ENCODE results near the gene MRPL53. TPM values are rescaled to one million over a fixed set of nuclear protein-coding genes. Genes with fewer than 3 reads are reported as not detected.

MRPL53 gene
- total and polyA plus RNA-seq, 2 of the 8 experiments (the other 6 are each of a cell fraction or from before 2014, with no cell fraction given), result 36.6 to 46.3 TPM

GRCh38 chr2:74505448-74506246 lies 33.2 kb upstream of the MRPL53 start:
- Histone ChIP-seq H3K9ac (replicated peaks in 1 of 4; ENCODE audit: extremely low read depth in 1 of 4, low read depth in 3 of 4, low read length in 3 of 4) (no peak overlapping the region), H4K5ac (ENCODE audit: insufficient read length, low read depth, low read length) (no peak overlapping the region), H3K79me1 (ENCODE audit: low read depth, low read length) (no peaks in the 10 kb centered on the region), H3K14ac (ENCODE audit: insufficient read length) (no peak overlapping the region), H2BK120ac (replicated peaks; ENCODE audit: low read depth, low read length) (no peak overlapping the region), H3K27me3 (replicated peaks in 1 of 4; ENCODE audit: control insufficient read depth in 3 of 4, extremely low read depth in 1 of 4, insufficient read depth in 3 of 4, low read length in 3 of 4) (peaks cover 51 to 80% (median 76%) of the 10 kb centered on the region in 4 experiments), H2AK5ac (ENCODE audit: low read depth, low read length) (no peak overlapping the region), H3K18ac (ENCODE audit: extremely low read depth, low read length) (no peak overlapping the region), H4K20me1 (replicated peaks in 1 of 2; ENCODE audit: control insufficient read depth in 1 of 2, insufficient read depth in 2 of 2, low read length in 2 of 2) (peaks cover 0 to 6% of the 10 kb centered on the region in 2 experiments), H3K79me2 (ENCODE audit: control insufficient read depth in 1 of 2, insufficient read depth in 2 of 2, low read length in 2 of 2) (peaks cover 0 to 3% of the 10 kb centered on the region in 2 experiments; a peak in 1 of 4 replicates), H3K27ac (ENCODE audit: low read depth, low read length) (no peak overlapping the region), H2AFZ (ENCODE audit: low read length) (no peak overlapping the region), H2BK5ac (ENCODE audit: low read depth, low read length) (no peak overlapping the region), H3K36me3 (ENCODE audit: control insufficient read depth in 2 of 4, insufficient read depth in 4 of 4, low read length in 3 of 4) (peaks cover 0 to 9% (median 4%) of the 10 kb centered on the region in 4 experiments; a peak in 6 of 8 replicates), H3K23me2 (ENCODE audit: low read depth, low read length) (peaks cover 26% of the 10 kb centered on the region), H3K4ac (replicated peaks; ENCODE audit: insufficient read length, low read depth, low read length) (no peak overlapping the region), H3K9me3 (ENCODE audit: insufficient read depth in 2 of 2, low read depth in 1 of 2, low read length in 1 of 2) (no peaks in the 10 kb centered on the region), H3K56ac (replicated peaks; ENCODE audit: insufficient read length, low read depth, low read length) (no peak overlapping the region), H3K23ac (ENCODE audit: insufficient read length) (no peak overlapping the region), H4K8ac (ENCODE audit: extremely low read depth, insufficient read depth, low read length) (no peak overlapping the region), H2BK15ac (ENCODE audit: low read length) (no peak overlapping the region), H2BK20ac (ENCODE audit: low read length) (no peak overlapping the region), H3K4me3 (ENCODE audit: extremely low read depth in 1 of 4, insufficient read depth in 2 of 4, low read depth in 3 of 4, low read length in 4 of 4) (no peak overlapping the region), H2BK12ac (ENCODE audit: low read depth, low read length) (no peak overlapping the region), H4K91ac (replicated peaks; ENCODE audit: insufficient read length, low read length) (no peak overlapping the region), H3K4me1 (replicated peaks in 1 of 4; ENCODE audit: control insufficient read depth in 3 of 4, insufficient read depth in 4 of 4, low read length in 3 of 4) (peaks cover 7 to 37% (median 30%) of the 10 kb centered on the region in 4 experiments), H3K4me2 (ENCODE audit: insufficient read depth in 1 of 2, low read depth in 2 of 2, low read length in 2 of 2) (no peak overlapping the region; a peak in 1 of 4 replicates)
- no peak for FAIRE-seq
- ChIA-PET CTCF (ENCODE audit: partially characterized antibody) (interaction anchor here (1.0 to 3.5 kb wide), 9 partner anchors 8 to 82 kb away, joined by 3 to 20 read pairs (median 6); partner anchors contain the start of genes DQX1, LOXL3 and TLX2), POLR2A (ENCODE audit: partially characterized antibody) (interaction anchor here (1.2 to 3.9 kb wide), 5 partner anchors 10 to 69 kb away, joined by 4 to 17 read pairs (median 11); partner anchors contain the start of genes DQX1 and WBP1)
- WGBS, 2 experiments (ENCODE audit: extremely low coverage in 1 of 2, insufficient coverage in 1 of 2, insufficient read length in 1 of 2, insufficient replicate concordance in 2 of 2, low coverage in 1 of 2, low lambda C conversion rate in 2 of 2, missing lambda C conversion rate in 1 of 2), result 93% methylated on average over 14 of the region's 14 CpGs; no CpG with 5 or more reads in 1 of the 2 experiments
- DNase-seq (ENCODE audit: low read depth in 1 of 2, low spot score in 2 of 2), result no peak
- no peak for TF ChIP-seq USF2 (IDR thresholded peaks at IDR 0.05; ENCODE audit: low read length)
- no peak for TF ChIP-seq EZH2 (IDR thresholded peaks at IDR 0.05; ENCODE audit: low read depth, low read length, severe bottlenecking)
- TF ChIP-seq ASH2L (IDR thresholded peaks at IDR 0.05; ENCODE audit: low read length), result no peak
- no peak for TF ChIP-seq POLR2AphosphoS5 (IDR thresholded peaks at IDR 0.05; ENCODE audit: low read depth, low read length)
- TF ChIP-seq SP2 (IDR thresholded peaks at IDR 0.05; ENCODE audit: low read length), result no peak
- TF ChIP-seq CEBPB (IDR thresholded peaks at IDR 0.05; ENCODE audit: low read depth, low read length), result no peak
- TF ChIP-seq MAFK (IDR thresholded peaks at IDR 0.05; ENCODE audit: low read depth, low read length), result no peak
- no peak for TF ChIP-seq PHF8 (conservative IDR thresholded peaks at IDR 0.05; ENCODE audit: low read depth, low read length)
- TF ChIP-seq CREB1 (IDR thresholded peaks at IDR 0.05), result no peak
- no peak for TF ChIP-seq SP4 (IDR thresholded peaks at IDR 0.05; ENCODE audit: low read length)
- TF ChIP-seq NANOG (IDR thresholded peaks at IDR 0.05; ENCODE audit: insufficient read depth, low read depth, low read length, poor library complexity, severe bottlenecking), result no peak
- no peak for TF ChIP-seq BRCA1 (IDR thresholded peaks at IDR 0.05; ENCODE audit: low read depth, low read length)
